Measurements from ENCODE around the gene LMAN1L.

DNA sequence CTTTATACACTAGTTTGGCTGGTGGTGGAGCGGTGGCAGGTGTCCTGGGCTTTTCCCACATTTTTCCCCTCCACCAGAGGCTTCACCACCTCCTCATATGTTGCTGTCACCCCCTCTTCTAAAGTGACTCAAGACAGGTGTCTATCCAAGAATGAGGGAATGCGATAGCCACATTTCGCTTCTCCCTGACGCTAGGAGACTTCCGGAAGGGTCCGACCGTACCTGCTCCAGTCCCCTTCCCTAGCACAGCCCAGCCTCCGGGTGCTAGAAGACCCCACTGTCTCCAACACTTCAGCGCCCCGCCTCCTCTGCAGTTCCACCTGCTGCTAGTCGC, 60.0 kb downstream of the LMAN1L start:
- TF ChIP-seq, protein P1, sequence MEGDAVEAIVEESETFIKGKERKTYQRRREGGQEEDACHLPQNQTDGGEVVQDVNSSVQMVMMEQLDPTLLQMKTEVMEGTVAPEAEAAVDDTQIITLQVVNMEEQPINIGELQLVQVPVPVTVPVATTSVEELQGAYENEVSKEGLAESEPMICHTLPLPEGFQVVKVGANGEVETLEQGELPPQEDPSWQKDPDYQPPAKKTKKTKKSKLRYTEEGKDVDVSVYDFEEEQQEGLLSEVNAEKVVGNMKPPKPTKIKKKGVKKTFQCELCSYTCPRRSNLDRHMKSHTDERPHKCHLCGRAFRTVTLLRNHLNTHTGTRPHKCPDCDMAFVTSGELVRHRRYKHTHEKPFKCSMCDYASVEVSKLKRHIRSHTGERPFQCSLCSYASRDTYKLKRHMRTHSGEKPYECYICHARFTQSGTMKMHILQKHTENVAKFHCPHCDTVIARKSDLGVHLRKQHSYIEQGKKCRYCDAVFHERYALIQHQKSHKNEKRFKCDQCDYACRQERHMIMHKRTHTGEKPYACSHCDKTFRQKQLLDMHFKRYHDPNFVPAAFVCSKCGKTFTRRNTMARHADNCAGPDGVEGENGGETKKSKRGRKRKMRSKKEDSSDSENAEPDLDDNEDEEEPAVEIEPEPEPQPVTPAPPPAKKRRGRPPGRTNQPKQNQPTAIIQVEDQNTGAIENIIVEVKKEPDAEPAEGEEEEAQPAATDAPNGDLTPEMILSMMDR (optimal IDR thresholded peaks at IDR 0.05 in 1 of 3, IDR thresholded peaks at IDR 0.05 in 1 of 3, conservative IDR thresholded peaks at IDR 0.05 in 1 of 3; ENCODE audit: extremely low read depth in 1 of 3, insufficient read depth in 2 of 3, low read length in 3 of 3), result no peak
- TF ChIP-seq EZH2 (IDR thresholded peaks at IDR 0.05; ENCODE audit: low read length), result no peak
